Stimulated activated CD8-positive, alpha-beta memory T cell treated with anti-CD3 and anti-CD28 coated beads, Interleukin-4, amount 100 ng/mL, for 4 hours (primary cell): ENCODE results near the gene ASPSCR1.
A peak's percentile ranks its signal among the peaks of the same experiment; 100 is the strongest.

Source experiments
- DNase-seq, 2 donors: peaks; one replicate each; pipeline ENCODE4 v3.0.0-alpha.2; 2020; ENCODE audit warnings: low read depth in 2 of 2, low spot score in 1 of 2

Gene ASPSCR1

DNA sequence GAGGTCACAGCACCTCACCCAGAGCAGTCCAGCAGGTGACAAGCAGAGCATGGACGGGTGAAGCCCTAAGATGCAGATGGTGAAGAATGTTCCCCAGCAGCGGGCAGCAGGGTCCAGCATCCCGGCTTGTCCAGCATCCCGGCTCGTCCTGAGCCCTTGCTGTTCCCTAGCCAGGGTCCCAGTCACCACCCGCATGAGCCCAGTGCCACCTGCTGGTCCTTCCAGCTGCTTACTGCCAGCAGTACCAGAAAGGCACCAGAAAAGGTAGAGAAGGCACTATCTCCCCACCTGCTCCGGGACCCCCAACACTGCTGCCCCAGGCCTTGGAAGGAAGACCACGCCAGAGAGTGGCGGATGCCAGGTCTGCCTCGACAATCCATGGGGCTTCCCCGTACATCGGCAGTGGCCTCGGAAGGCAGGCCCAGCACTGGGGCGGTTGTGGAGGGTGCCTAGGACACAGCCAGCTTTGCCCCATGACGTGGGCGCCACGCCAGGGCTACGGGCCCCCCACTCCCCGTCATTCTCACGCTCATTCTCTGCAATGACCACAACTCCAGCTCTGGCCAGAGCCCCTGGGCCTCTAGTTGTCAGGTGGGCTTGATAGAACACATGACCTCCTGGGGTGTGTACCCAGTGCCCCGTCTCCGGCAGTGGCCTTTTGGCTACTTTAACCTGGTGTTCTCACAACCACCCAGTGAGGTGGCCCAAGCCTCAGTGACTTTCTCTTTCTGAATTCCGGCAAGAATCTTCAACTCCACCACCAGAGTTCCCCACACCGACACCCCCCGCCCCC is 43.9 kb downstream of the ASPSCR1 start:
- no peak for DNase-seq

DNA sequence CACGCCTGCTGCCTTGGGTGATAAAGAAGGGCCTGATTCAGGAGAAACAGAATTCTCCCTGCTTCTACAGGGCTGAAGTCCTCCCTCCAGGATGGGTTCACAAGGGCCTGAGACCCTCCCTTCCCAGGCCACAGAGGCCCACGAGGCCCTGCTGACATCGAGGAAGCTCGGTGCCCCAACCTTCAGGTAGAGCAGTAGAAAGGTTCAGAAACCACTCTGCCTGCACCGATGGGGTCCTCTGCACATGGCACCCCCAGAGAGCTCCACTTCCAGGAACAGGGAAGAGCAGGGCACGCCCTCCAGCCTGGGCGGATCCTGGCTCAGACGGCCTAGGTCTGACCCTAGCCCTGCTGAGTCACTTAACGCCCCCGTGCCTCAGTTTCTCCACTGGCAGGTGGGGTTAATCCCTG is 44.5 kb downstream of the ASPSCR1 start:
- DNase-seq = no peak

DNA sequence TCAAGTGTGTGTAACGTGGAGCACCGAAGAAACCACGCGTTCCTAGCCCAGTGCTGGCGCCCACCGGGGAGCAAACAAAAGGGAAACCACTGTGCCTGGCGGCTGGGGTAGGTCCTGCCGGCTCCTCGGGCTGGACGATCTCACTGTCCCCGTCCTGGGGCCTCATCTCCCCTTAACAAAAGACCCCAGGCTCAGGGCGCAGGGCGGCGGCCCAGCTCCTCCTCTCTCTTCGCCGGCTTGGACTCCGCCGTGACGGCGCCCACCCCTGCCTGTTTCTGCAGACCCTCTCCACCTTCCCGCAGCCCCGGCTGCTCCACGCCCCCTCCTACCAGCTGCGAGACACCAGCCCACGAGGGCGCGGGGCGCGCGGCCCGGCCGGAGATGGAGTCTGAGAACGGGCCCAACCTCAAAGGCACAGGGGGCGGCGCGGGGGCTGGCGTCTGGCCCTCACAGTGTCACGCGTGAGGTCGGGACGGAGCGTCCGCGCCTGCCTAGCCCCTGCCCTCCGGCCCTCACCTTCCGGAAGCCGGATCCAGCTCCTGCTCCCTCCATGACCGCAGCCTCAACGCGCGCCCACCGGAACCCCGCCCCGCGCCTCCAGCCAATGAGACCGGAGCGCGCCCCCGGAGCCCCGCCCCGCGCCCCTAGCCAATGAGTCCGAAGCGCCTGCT is 45.0 kb downstream of the ASPSCR1 start, which contains the start of gene CENPX:
Gene CENPX, minus strand, starts transcription at position 569 of the 671 bp plus-strand sequence. Its CDS starts 17 bp downstream, at position 552.
- DNase-seq = no peak

DNA sequence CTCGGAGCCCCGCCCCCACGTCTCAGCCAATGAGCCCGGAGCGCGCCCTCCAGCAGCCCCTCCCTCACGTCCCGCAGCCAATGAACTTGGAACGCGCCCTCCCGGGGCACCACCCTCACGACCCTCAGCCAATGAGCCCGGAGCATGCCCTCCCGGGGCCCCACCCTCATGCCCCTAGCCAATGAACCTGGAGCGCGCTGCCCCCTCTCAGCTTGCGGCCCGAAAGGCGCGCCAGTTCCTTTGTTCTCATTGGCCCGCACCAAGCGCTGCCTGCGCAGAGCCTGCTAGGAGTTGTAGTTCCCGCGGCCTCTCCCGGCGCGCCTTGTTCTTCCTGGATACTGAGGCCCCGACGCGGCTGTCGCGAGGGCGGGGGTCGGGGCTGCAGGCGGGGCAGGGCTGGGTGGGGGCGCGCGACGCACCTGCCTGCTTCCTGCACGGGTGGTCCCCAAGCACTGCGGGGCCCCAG is 45.6 kb downstream of the ASPSCR1 start, which contains the start of gene LRRC45:
Gene LRRC45, plus strand, starts transcription at position 325 of the 466 bp plus-strand sequence. CDS start 339 bp downstream, outside the sequence.
- DNase-seq = peak; percentile 98 to 100

DNA sequence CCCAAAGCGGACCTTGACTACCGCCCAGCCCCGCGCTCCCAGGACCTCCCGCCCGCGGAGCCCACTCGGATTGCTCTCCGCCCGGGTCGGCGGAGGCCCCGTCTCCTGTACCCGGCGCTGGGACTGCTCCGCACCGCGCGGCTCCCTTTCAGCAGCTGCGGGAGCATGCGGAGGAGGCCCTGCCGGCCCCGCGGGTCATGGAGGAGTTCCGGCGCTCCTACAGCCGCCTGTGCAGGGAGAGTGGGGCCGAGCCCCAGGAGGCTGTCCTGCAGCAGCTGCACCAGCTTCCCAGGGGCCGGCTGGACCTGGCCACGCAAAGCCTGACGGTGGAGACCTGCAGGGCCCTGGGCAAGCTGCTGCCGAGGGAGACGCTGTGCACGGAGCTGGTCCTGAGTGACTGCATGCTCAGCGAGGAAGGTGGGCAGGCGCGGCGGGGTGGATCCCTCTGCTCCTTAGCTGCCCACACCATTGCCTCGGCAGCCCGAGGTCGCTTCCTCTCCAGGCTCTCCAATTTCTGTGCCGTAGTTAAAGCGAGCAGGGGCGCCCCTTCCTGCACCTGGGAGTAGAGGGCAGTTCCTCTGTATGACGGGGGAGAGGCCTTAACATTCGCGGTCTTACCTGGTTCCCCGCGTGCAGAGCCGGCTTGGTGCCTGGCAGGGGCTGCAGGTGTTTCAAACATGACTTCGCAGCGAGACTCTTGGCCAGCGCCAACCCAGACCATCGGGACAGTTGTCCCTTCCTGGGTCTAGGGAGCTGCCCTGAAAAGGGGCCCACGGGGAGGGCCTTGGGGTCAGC is 46.2 kb downstream of the ASPSCR1 start:
- no peak for DNase-seq

GRCh38 chr17:82024859-82025258 is 47.4 kb downstream of the ASPSCR1 start:
- no peak for DNase-seq

- DNase-seq = no peak
Observed at GRCh38 chr17:82025401-82026107, 48.1 kb downstream of the ASPSCR1 start.

DNA sequence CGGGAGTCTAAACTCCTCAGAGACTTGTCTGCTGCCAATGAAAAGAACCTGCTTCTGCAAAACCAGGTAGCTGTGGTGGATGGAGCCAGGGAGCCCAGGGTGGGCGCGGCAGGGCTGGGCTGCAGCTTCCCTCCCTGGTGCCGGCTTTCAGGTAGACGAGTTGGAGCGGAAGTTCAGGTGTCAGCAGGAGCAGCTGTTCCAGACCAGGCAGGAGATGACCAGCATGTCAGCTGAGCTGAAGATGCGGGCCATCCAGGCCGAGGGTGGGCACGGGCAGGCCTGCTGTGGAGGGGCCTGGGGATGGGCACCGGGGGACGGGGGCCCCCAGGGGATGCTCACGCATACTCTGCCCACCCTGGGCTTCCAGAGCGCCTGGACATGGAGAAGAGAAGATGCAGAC is 50.8 kb downstream of the ASPSCR1 start:
- DNase-seq = no peak

- DNase-seq = no peak
Observed at GRCh38 chr17:82028966-82029365, 51.5 kb downstream of the ASPSCR1 start.

GRCh38 chr17:82029391-82029790 is 52.0 kb downstream of the ASPSCR1 start:
- no peak for DNase-seq

DNA sequence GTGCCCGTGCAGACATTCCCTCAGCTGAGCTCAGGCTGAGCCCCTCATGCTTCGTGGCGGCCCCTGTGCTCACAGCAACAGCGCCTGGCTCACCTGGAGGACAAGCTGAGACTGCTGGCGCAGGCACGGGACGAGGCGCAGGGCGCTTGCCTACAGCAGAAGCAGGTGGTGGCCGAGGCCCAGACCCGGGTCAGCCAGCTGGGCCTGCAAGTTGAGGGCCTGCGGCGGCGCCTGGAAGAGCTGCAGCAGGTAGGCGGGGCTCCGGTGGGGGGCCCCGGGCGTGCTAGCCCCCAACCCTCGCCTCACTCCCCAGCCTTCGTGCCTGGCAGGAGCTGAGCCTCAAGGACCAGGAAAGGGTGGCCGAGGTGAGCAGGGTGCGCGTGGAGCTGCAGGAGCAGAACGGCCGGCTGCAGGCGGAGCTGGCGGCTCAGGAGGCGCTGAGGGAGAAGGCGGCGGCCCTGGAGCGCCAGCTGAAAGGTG is 52.6 kb downstream of the ASPSCR1 start:
- no peak for DNase-seq

GRCh38 chr17:82030470-82031302 is 53.3 kb downstream of the ASPSCR1 start:
- peak; percentile 53 to 60 for DNase-seq

GRCh38 chr17:82031303-82031884 is 54.0 kb downstream of the ASPSCR1 start, which contains the start of gene RAC3:
TSS of gene RAC3 (plus strand) at chr17:82031678. CDS start at chr17:82031762, 84 bp downstream.
- DNase-seq = no peak

DNA sequence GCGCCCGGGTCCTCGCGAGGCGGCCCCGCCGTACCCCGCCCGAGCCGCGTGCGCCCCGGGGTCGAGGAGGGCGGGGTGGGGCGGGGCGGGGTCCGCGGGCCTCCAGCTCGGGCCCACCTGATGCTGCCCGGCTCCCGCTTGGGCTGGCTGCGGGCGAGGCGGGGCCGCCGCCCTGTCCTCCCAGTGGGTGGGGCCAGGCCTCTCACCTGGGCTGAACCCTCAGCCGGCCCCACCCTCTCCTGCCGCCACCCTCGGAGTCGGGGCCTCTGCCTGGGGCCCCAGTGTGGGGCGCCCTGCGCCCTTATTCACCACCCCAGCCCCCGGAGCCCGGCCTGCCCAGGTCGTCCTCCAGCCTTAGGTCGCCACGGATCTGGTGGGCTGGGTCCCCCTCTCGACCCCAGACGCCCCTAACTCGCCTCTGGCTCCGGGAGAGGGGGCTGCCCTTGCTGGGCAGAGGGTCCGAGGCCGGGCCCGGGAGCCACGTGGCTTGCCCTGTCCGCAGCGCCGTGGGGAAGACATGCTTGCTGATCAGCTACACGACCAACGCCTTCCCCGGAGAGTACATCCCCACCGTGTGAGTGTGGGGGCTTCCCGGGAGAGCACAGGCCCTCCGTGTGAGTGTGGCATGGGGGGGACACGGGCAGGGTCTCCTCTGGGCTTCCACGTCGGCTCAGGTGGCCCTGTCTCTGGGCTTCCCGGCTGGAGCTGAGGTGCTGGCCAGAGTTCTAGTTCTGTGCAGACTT is 54.6 kb downstream of the ASPSCR1 start:
- DNase-seq = no peak

DNA sequence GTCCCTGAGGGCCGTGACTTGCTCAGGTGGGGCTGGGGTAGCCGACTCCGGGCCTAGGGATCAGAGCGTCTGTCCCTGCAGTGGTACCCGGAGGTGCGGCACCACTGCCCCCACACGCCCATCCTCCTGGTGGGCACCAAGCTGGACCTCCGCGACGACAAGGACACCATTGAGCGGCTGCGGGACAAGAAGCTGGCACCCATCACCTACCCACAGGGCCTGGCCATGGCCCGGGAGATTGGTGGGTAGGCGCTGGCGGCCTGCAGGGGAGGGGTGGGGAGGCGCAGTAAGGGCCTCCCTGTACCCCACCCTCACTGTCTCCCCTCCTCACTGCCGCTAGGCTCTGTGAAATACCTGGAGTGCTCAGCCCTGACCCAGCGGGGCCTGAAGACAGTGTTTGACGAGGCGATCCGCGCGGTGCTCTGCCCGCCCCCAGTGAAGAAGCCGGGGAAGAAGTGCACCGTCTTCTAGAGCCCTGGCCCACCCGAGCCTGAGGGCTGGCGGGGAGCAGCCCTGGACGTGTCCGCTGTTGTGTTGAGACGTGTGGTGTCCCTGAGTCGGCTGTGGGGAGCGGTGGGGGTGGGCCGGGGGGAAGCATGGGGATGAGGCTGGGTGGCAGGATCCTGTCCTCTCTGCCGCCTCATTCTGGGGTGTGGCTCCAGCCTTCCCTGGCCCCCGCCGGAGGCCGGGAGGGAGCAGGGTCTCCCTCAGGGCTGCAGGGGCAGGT is 56.1 kb downstream of the ASPSCR1 start:
- DNase-seq = no peak

- DNase-seq = no peak
Observed at GRCh38 chr17:82034371-82035011, 57.1 kb downstream of the ASPSCR1 start.

GRCh38 chr17:82035488-82035887 is 58.1 kb downstream of the ASPSCR1 start:
- no peak for DNase-seq
